K562 (cell line): ENCODE measurements around the gene RESP18. TPM values are rescaled to one million over a fixed set of nuclear protein-coding genes. Genes with fewer than 3 reads are reported as not detected.

Source experiments
- ATF1 ChIP-seq, 2 experiments: fragments of 450-650 bp in 1 of 2; IDR thresholded peaks; 2 replicates each; pipeline ENCODE4 v1.6.1; 2016; ENCODE audit warnings: missing compliant biosample characterization in 1 of 2, missing genetic modification characterization in 1 of 2
- BDP1 ChIP-seq: IDR thresholded peaks from 3 replicates; pipeline ENCODE4 v1.6.1; 2011; ENCODE audit not compliant: insufficient read length, insufficient read depth
- BHLHE40 ChIP-seq: IDR thresholded peaks from 2 replicates; pipeline ENCODE4 v1.6.1; 2011; ENCODE audit warnings: low read length, improper control_type of control experiment
- CBFA2T3 ChIP-seq: fragments of 450-650 bp; IDR thresholded peaks from 2 replicates; pipeline ENCODE4 v1.6.1; 2017
- CBX3 ChIP-seq, 2 experiments: IDR thresholded peaks; 1 replicate in 1 of 2; 2 replicates in 1 of 2; pipeline ENCODE4 v1.6.1; 2012; ENCODE audit warnings: inconsistent platforms in 2 of 2, low read length in 2 of 2, borderline replicate concordance in 1 of 2, control low read depth in 1 of 2
- DPF2 ChIP-seq: fragments of 450-650 bp; IDR thresholded peaks from 2 replicates; pipeline ENCODE4 v1.6.1; 2016
- ELF2 ChIP-seq: fragments of 250-450 bp; sonication (Bioruptor Pico); IDR thresholded peaks from 2 replicates; pipeline ENCODE4 v1.5.0; 2021; ENCODE audit warnings: mild to moderate bottlenecking
- FIP1L1 ChIP-seq: fragments of 200-400 bp; formaldehyde crosslinking; IDR thresholded peaks from 2 replicates; pipeline ENCODE4 v1.6.1; 2018; ENCODE audit warnings: mild to moderate bottlenecking, low read depth, low read length; ENCODE audit not compliant: poor library complexity, severe bottlenecking
- HEY1 ChIP-seq: fragments of 250-450 bp; sonication (Bioruptor Pico); IDR thresholded peaks from 2 replicates; pipeline ENCODE4 v1.5.0; 2020; ENCODE audit warnings: mild to moderate bottlenecking, moderate library complexity, borderline replicate concordance
- IFI16 ChIP-seq: fragments of 250-450 bp; sonication (Bioruptor Pico); IDR thresholded peaks from 2 replicates; pipeline ENCODE4 v2.1.2; 2022; ENCODE audit warnings: mild to moderate bottlenecking, inconsistent platforms
- MCM5 ChIP-seq: fragments of 450-650 bp; IDR thresholded peaks from 2 replicates; pipeline ENCODE4 v1.6.1; 2016; ENCODE audit warnings: low read depth
- MEF2D ChIP-seq: conservative IDR thresholded peaks from 2 replicates; pipeline ENCODE4 v1.6.1; 2016; ENCODE audit warnings: low read depth, missing genetic modification characterization, missing compliant biosample characterization
- NCOA2 ChIP-seq, 2 experiments: fragments of 450-650 bp; IDR thresholded peaks; 2 replicates each; pipeline ENCODE4 v1.6.1; 2018; ENCODE audit warnings: mild to moderate bottlenecking in 2 of 2, moderate library complexity in 1 of 2; ENCODE audit not compliant: partially characterized antibody in 2 of 2
- NFE2 ChIP-seq: IDR thresholded peaks from 2 replicates; pipeline ENCODE4 v1.6.1; 2014; ENCODE audit warnings: antibody characterized with exemption, low read depth
- POLR3G ChIP-seq: IDR thresholded peaks from 2 replicates; pipeline ENCODE4 v1.6.1; 2011; ENCODE audit not compliant: insufficient read length, insufficient replicate concordance; ENCODE audit errors: extremely low read depth
- PRMT5 ChIP-seq: sonication (generic); formaldehyde crosslinking; IDR thresholded peaks from 2 replicates; pipeline ENCODE4 v1.5.0; 2020; ENCODE audit warnings: missing genetic modification reagents
- PTRF ChIP-seq: fragments of 450-650 bp; IDR thresholded peaks from 2 replicates; pipeline ENCODE4 v1.6.1; 2016; ENCODE audit warnings: mild to moderate bottlenecking, missing genetic modification characterization, missing compliant biosample characterization
- SAFB2 ChIP-seq: fragments of 200-400 bp; formaldehyde crosslinking; IDR thresholded peaks from 2 replicates; pipeline ENCODE4 v1.6.1; 2018; ENCODE audit warnings: borderline replicate concordance, low read length, low read depth, moderate library complexity; ENCODE audit not compliant: severe bottlenecking
- SAP30 ChIP-seq: fragments of 200-600 bp; sonication (generic); IDR thresholded peaks from 2 replicates; pipeline ENCODE4 v1.6.1; 2012; ENCODE audit warnings: borderline replicate concordance, low read depth, mild to moderate bottlenecking, moderate library complexity, low read length, control low read depth, inconsistent platforms; ENCODE audit not compliant: insufficient read depth, poor library complexity, severe bottlenecking
- SETDB1 ChIP-seq: IDR thresholded peaks from one replicate; pipeline ENCODE4 v1.6.1; 2012; ENCODE audit warnings: low read length, control low read depth, inconsistent platforms
- TGIF2 ChIP-seq: sonication (generic); formaldehyde crosslinking; IDR thresholded peaks from 2 replicates; pipeline ENCODE4 v1.8.1; 2022; ENCODE audit warnings: mild to moderate bottlenecking, missing genetic modification reagents, moderate library complexity
- U2AF1 ChIP-seq: fragments of 200-400 bp; formaldehyde crosslinking; optimal IDR thresholded peaks from 2 replicates; pipeline ENCODE3; 2017; ENCODE audit warnings: mild to moderate bottlenecking, low read depth, low read length, moderate library complexity
- ZNF121 ChIP-seq: sonication (generic); formaldehyde crosslinking; conservative IDR thresholded peaks from 2 replicates; pipeline ENCODE4 v1.8.0; 2022; ENCODE audit warnings: missing genetic modification reagents
- ZNF146 ChIP-seq: IDR thresholded peaks from one replicate; pipeline ENCODE4 v1.6.1; 2018; ENCODE audit warnings: missing compliant biosample characterization; ENCODE audit not compliant: unreplicated experiment
- ZNF224 ChIP-seq: sonication (generic); formaldehyde crosslinking; IDR thresholded peaks from 2 replicates; pipeline ENCODE4 v1.8.0; 2022; ENCODE audit warnings: mild to moderate bottlenecking, missing genetic modification reagents
- polyA plus RNA-seq, 8 experiments: library from polyadenylated mRNA; depleted of rRNA in 4 of 8; stranded (reverse) in 5 of 8; unstranded in 3 of 8; fragments of >200 nt; fragmentation: Nextera tagmentation in 2 of 8; fragmentation: Illumina TruSeq in 1 of 8; extraction: Ambion mirVana in 2 of 8; extraction: Trizol in 1 of 8; gene quantifications; 2 replicates each; pipeline versions ENCODE4 v1.2.1 to v1.2.3, GENCODE V29; 2011 to 2014; ENCODE audit warnings: inconsistent platforms in 1 of 8, missing spikeins in 1 of 8
- total RNA-seq, 7 experiments: library from RNA; depleted of rRNA in 6 of 7; stranded (reverse); fragments of >200 nt in 6 of 7; fragmentation: Illumina TruSeq in 2 of 7; extraction: Trizol in 2 of 7; gene quantifications; 2 replicates each; pipeline versions ENCODE4 v1.2.1 to v1.2.3, GENCODE V29; 2011 to 2021; ENCODE audit warnings: low replicate concordance in 1 of 7
- TF ChIP-seq, protein P1 (sequence below), 2 experiments: fragments of 450-650 bp; IDR thresholded peaks; 2 replicates each; pipeline ENCODE4 v1.6.1; 2018; ENCODE audit warnings: mild to moderate bottlenecking in 2 of 2, low read depth in 1 of 2; ENCODE audit not compliant: partially characterized antibody in 2 of 2

RESP18 gene
- total and polyA plus RNA-seq, 9 of the 15 experiments (the other 6 are each of a cell fraction or from before 2014, with no cell fraction given): not detected

DNA sequence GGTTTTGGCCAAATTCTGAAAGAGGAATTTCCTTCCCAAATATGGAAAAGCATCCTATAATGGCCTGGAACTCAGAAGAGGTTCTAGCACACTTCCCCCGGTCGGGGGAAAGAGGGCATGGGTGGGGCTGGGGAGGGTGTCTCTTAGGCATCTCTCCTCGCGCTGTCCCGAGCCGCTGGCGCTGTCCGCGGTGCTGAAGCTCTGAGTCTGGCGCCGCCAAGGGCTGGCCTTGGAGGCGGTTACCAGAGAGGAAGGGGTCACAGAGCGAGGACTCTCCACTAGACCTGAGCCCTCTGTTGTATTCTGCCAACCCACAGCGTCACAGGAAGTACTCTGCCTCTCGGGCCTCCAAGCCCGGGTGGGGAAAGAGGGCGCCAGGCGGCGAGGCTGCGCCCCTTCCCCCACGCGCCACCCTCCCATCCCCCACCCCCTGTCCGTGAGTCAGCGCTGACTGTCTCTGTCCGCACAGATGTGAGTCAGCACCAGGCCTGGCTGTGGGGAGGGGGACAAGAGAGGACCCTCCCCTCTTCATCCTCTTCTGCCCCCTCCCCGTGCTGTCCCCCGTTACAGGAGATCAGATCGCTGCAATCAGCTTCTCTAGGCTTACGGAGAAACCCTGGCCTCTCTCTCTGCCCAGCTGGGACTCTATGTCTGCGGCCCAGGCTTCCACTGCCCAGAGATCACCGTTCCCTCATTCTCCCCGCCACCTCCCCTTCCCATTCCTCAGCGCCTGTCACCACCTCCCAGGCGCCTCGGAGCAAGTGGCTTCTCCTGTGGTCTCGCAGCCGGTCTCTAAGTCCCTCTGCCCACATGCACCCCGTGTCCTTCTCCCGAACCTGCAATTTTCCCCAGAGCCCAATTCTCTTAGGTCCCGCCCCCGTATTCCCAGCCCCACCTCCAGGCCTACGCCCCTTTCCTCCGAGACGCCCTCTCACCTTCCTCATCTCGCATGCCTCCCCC is 24.1 kb downstream of the RESP18 start (continued):
- peak; percentile 94 for TF ChIP-seq PRMT5 (CRISPR knock-in tag)
- TF ChIP-seq SAFB2: no peak
- TF ChIP-seq, protein P1, sequence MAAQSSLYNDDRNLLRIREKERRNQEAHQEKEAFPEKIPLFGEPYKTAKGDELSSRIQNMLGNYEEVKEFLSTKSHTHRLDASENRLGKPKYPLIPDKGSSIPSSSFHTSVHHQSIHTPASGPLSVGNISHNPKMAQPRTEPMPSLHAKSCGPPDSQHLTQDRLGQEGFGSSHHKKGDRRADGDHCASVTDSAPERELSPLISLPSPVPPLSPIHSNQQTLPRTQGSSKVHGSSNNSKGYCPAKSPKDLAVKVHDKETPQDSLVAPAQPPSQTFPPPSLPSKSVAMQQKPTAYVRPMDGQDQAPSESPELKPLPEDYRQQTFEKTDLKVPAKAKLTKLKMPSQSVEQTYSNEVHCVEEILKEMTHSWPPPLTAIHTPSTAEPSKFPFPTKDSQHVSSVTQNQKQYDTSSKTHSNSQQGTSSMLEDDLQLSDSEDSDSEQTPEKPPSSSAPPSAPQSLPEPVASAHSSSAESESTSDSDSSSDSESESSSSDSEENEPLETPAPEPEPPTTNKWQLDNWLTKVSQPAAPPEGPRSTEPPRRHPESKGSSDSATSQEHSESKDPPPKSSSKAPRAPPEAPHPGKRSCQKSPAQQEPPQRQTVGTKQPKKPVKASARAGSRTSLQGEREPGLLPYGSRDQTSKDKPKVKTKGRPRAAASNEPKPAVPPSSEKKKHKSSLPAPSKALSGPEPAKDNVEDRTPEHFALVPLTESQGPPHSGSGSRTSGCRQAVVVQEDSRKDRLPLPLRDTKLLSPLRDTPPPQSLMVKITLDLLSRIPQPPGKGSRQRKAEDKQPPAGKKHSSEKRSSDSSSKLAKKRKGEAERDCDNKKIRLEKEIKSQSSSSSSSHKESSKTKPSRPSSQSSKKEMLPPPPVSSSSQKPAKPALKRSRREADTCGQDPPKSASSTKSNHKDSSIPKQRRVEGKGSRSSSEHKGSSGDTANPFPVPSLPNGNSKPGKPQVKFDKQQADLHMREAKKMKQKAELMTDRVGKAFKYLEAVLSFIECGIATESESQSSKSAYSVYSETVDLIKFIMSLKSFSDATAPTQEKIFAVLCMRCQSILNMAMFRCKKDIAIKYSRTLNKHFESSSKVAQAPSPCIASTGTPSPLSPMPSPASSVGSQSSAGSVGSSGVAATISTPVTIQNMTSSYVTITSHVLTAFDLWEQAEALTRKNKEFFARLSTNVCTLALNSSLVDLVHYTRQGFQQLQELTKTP (IDR thresholded peaks at IDR 0.05; ENCODE audit: low read depth in 1 of 2, partially characterized antibody in 2 of 2): peak in 1 of 2 experiments; percentile 95
- no peak for TF ChIP-seq MCM5
- TF ChIP-seq SETDB1: no peak
- TF ChIP-seq TGIF2: no peak
- TF ChIP-seq MEF2D (tag): no peak
- TF ChIP-seq PTRF (tag): no peak
- TF ChIP-seq POLR3G: no peak
- TF ChIP-seq SAP30: peak; percentile 79
- no peak for TF ChIP-seq ELF2
- TF ChIP-seq IFI16: no peak
- TF ChIP-seq ZNF121: no peak
- TF ChIP-seq ZNF224 (CRISPR knock-in tag): no peak
- no peak for TF ChIP-seq HEY1 (CRISPR knock-in tag)
- TF ChIP-seq DPF2: peak; percentile 78
- TF ChIP-seq BDP1: no peak
- no peak for TF ChIP-seq FIP1L1
- 0 out of 2 replicates have a peak, but pooled peaks have one; percentile 22 for TF ChIP-seq BHLHE40
- no peak for TF ChIP-seq NCOA2 (IDR thresholded peaks at IDR 0.05; ENCODE audit: partially characterized antibody in 2 of 2)
- no peak for TF ChIP-seq CBX3 (IDR thresholded peaks at IDR 0.05; ENCODE audit: borderline replicate concordance in 1 of 2, low read length in 2 of 2)
- 0 out of 2 replicates have a peak, but pooled peaks have one; percentile 28 for TF ChIP-seq CBFA2T3
- no peak for TF ChIP-seq ATF1 (CRISPR knock-in tag; IDR thresholded peaks at IDR 0.05)
- TF ChIP-seq ATF1 (tag; IDR thresholded peaks at IDR 0.05): no peak
- no peak for TF ChIP-seq ZNF146 (CRISPR knock-in tag)
- TF ChIP-seq NFE2: peak; percentile 62
- no peak for TF ChIP-seq U2AF1
